ENCODE results near the gene TARBP2.

Gene TARBP2

GRCh38 chr12:53462935-53463334 lies 38.1 kb upstream of the TARBP2 start:
- H3K27ac ChIP-seq (ENCODE audit: low read depth, low read length, severe bottlenecking): no peak overlapping the region
- H3K9me3 ChIP-seq (ENCODE audit: control insufficient read depth, low read length): no peaks in the 10 kb centered on the region

GRCh38 chr12:53463802-53464560 lies 37.1 kb upstream of the TARBP2 start:
- Histone ChIP-seq H3K4me1 (ENCODE audit: control insufficient read depth, insufficient read depth, low read length, poor library complexity, severe bottlenecking) (peaks cover 13% of the 10 kb centered on the region), H3K36me3 (ENCODE audit: control insufficient read depth, insufficient read depth, low read length) (peaks cover 98% of the 10 kb centered on the region), H3K4me3 (ENCODE audit: extremely low read depth, insufficient read depth, low read length, poor library complexity, severe bottlenecking) (no peak overlapping the region), H3K9me3 (ENCODE audit: control insufficient read depth, low read length) (no peaks in the 10 kb centered on the region), H3K27ac (ENCODE audit: low read depth, low read length, severe bottlenecking) (peak overlapping the region; percentile 8)
- WGBS, 2 experiments (ENCODE audit: insufficient coverage in 2 of 2): 84 to 88% methylated on average over 3 to 4 of the region's 5 CpGs

More at GRCh38 chr12:53462935-53463334, 38.1 kb upstream of the TARBP2 start:
- Histone ChIP-seq H3K36me3 (ENCODE audit: control insufficient read depth, insufficient read depth, low read length) (peaks cover 98% of the 10 kb centered on the region), H3K4me1 (ENCODE audit: control insufficient read depth, insufficient read depth, low read length, poor library complexity, severe bottlenecking) (peaks cover 13% of the 10 kb centered on the region), H3K4me3 (ENCODE audit: extremely low read depth, insufficient read depth, low read length, poor library complexity, severe bottlenecking) (no peak overlapping the region)
- WGBS, 2 experiments (ENCODE audit: insufficient coverage in 2 of 2): 100% methylated on average over 2 of the region's 3 CpGs; no CpG with 5 or more reads in 1 of the 2 experiments

GRCh38 chr12:53464685-53465418 lies 36.2 kb upstream of the TARBP2 start:
- no peak overlapping the region for H3K4me3 ChIP-seq (ENCODE audit: extremely low read depth, insufficient read depth, low read length, poor library complexity, severe bottlenecking)
- peaks cover 13% of the 10 kb centered on the region for H3K4me1 ChIP-seq (ENCODE audit: control insufficient read depth, insufficient read depth, low read length, poor library complexity, severe bottlenecking)
- peaks cover 98% of the 10 kb centered on the region for H3K36me3 ChIP-seq (ENCODE audit: control insufficient read depth, insufficient read depth, low read length)
- no peaks in the 10 kb centered on the region for H3K9me3 ChIP-seq (ENCODE audit: control insufficient read depth, low read length)
- WGBS, 2 experiments (ENCODE audit: insufficient coverage in 2 of 2): 100% methylated on average over 11 of the region's 11 CpGs; no CpG with 5 or more reads in 1 of the 2 experiments
- no peak overlapping the region for H3K27ac ChIP-seq (ENCODE audit: low read depth, low read length, severe bottlenecking)

- WGBS, 2 experiments (ENCODE audit: insufficient coverage in 2 of 2): 100% methylated on average over 1 to 2 of the region's 2 CpGs
- peaks cover 13% of the 10 kb centered on the region for H3K4me1 ChIP-seq (ENCODE audit: control insufficient read depth, insufficient read depth, low read length, poor library complexity, severe bottlenecking)
- no peaks in the 10 kb centered on the region for H3K9me3 ChIP-seq (ENCODE audit: control insufficient read depth, low read length)
- no peak overlapping the region for H3K4me3 ChIP-seq (ENCODE audit: extremely low read depth, insufficient read depth, low read length, poor library complexity, severe bottlenecking)
- peaks cover 98% of the 10 kb centered on the region for H3K36me3 ChIP-seq (ENCODE audit: control insufficient read depth, insufficient read depth, low read length)
- no peak overlapping the region for H3K27ac ChIP-seq (ENCODE audit: low read depth, low read length, severe bottlenecking)
These were observed 35.4 kb upstream of the TARBP2 start for GRCh38 chr12:53465679-53466078.

DNA sequence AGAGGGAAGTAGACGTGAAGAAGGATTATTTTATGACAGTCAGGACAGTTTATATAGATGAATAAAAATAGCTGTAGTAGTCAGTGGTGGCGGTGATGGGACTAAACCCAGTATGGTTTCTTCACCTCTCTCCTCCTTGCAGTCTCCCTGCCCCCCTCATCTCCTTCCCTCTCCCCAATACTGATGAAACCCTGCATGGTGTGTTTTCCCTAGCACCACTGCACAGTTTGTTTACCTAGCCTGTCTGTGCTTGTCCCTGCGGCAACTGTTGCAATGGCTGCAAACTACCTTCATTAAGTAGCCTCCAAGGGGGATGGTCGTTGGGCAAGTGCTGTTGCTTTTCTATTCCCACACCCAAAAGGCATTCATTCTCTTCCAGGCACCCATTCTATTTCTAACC lies 34.4 kb upstream of the TARBP2 start:
- H3K9me3 ChIP-seq (ENCODE audit: control insufficient read depth, low read length): no peaks in the 10 kb centered on the region
- peaks cover 98% of the 10 kb centered on the region for H3K36me3 ChIP-seq (ENCODE audit: control insufficient read depth, insufficient read depth, low read length)
- 100% methylated on average over 2 of the region's 4 CpGs for WGBS, 2 experiments (ENCODE audit: insufficient coverage in 2 of 2)
- H3K27ac ChIP-seq (ENCODE audit: low read depth, low read length, severe bottlenecking): no peak overlapping the region
- no peak overlapping the region for H3K4me3 ChIP-seq (ENCODE audit: extremely low read depth, insufficient read depth, low read length, poor library complexity, severe bottlenecking)
- peaks cover 8% of the 10 kb centered on the region for H3K4me1 ChIP-seq (ENCODE audit: control insufficient read depth, insufficient read depth, low read length, poor library complexity, severe bottlenecking)

DNA sequence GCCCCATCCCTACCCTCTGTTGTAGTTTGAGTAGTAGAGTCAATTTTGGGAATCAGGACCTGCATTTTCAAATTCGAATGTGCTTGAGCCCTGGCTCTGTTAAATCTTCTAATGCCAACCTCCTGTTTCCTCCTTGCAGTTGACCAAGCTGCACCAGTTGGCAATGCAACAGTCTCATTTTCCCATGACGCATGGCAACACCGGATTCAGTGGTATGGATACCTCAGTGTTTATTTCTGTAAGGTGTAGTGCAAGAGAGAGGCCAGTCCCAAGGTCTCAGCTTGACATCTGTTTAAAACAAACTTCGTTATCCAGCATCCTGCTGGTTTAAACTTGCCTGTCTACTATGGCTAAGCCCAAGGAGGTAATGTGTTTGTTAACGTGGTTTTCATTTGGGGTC lies 34.0 kb upstream of the TARBP2 start:
- Histone ChIP-seq H3K4me3 (ENCODE audit: extremely low read depth, insufficient read depth, low read length, poor library complexity, severe bottlenecking) (no peak overlapping the region), H3K4me1 (ENCODE audit: control insufficient read depth, insufficient read depth, low read length, poor library complexity, severe bottlenecking) (peaks cover 8% of the 10 kb centered on the region), H3K36me3 (ENCODE audit: control insufficient read depth, insufficient read depth, low read length) (peaks cover 99% of the 10 kb centered on the region), H3K9me3 (ENCODE audit: control insufficient read depth, low read length) (no peaks in the 10 kb centered on the region), H3K27ac (ENCODE audit: low read depth, low read length, severe bottlenecking) (no peak overlapping the region)
- WGBS, 2 experiments (ENCODE audit: insufficient coverage in 2 of 2): 93 to 97% methylated on average over 5 of the region's 5 CpGs

DNA sequence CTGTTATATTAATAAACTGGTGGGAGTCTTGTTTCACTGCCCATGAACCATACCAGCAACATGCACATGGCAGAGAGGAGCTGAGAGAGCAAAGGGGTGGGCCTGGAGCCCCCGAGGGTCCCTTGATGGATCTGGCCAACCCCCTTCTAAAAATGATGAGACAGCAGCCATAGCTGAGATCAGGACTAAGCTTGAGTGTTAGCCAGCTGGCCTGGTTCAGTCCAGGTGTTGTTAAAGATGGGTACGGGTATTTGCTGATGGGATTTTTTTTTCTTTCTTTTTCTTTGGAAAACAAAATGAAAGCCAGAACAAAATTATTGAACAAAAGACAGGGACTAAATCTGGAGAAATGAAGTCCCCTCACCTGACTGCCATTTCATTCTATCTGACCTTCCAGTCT lies 33.2 kb upstream of the TARBP2 start:
- 100% methylated on average over 1 of the region's 2 CpGs; no CpG with 5 or more reads in 1 of the 2 experiments for WGBS, 2 experiments (ENCODE audit: insufficient coverage in 2 of 2)
- peaks cover 99% of the 10 kb centered on the region for H3K36me3 ChIP-seq (ENCODE audit: control insufficient read depth, insufficient read depth, low read length)

DNA sequence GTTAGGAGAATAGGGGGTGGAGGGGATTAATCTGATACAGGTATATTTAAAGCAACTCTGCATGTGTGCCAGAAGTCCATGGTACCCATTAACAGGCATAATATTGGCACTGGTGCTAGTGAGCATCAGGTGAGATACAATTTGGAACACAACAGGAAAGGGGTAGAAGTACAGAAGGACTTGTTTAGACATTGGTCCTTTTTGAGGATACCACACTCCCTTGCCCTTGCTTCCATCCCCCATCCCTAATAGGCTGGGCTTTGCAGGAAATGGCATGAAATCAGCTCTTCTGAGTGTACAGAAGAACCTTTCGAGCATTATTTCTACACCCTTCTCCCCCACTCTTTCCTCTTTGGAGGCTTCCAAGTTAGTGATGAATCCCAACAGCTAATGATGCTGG lies 32.8 kb upstream of the TARBP2 start:
- WGBS, 2 experiments (ENCODE audit: insufficient coverage in 2 of 2): 100% methylated on average over 1 of the region's 1 CpG; no CpG with 5 or more reads in 1 of the 2 experiments
- Histone ChIP-seq H3K36me3 (ENCODE audit: control insufficient read depth, insufficient read depth, low read length) (peaks cover 99% of the 10 kb centered on the region), H3K4me1 (ENCODE audit: control insufficient read depth, insufficient read depth, low read length, poor library complexity, severe bottlenecking) (peaks cover 8% of the 10 kb centered on the region), H3K4me3 (ENCODE audit: extremely low read depth, insufficient read depth, low read length, poor library complexity, severe bottlenecking) (no peak overlapping the region), H3K27ac (ENCODE audit: low read depth, low read length, severe bottlenecking) (no peak overlapping the region), H3K9me3 (ENCODE audit: control insufficient read depth, low read length) (no peaks in the 10 kb centered on the region)

More for the DNA sequence above, 33.2 kb upstream of the TARBP2 start:
- H3K27ac ChIP-seq (ENCODE audit: low read depth, low read length, severe bottlenecking): no peak overlapping the region
- peaks cover 8% of the 10 kb centered on the region for H3K4me1 ChIP-seq (ENCODE audit: control insufficient read depth, insufficient read depth, low read length, poor library complexity, severe bottlenecking)
- H3K9me3 ChIP-seq (ENCODE audit: control insufficient read depth, low read length): no peaks in the 10 kb centered on the region
- no peak overlapping the region for H3K4me3 ChIP-seq (ENCODE audit: extremely low read depth, insufficient read depth, low read length, poor library complexity, severe bottlenecking)

- Histone ChIP-seq H3K9me3 (ENCODE audit: control insufficient read depth, low read length) (no peaks in the 10 kb centered on the region), H3K4me3 (ENCODE audit: extremely low read depth, insufficient read depth, low read length, poor library complexity, severe bottlenecking) (no peak overlapping the region), H3K27ac (ENCODE audit: low read depth, low read length, severe bottlenecking) (no peak overlapping the region), H3K4me1 (ENCODE audit: control insufficient read depth, insufficient read depth, low read length, poor library complexity, severe bottlenecking) (peaks cover 5% of the 10 kb centered on the region), H3K36me3 (ENCODE audit: control insufficient read depth, insufficient read depth, low read length) (peaks cover 99% of the 10 kb centered on the region)
- no CpG with 5 or more reads among the region's 1 CpG for WGBS, 2 experiments (ENCODE audit: insufficient coverage in 2 of 2)
These were observed 29.0 kb upstream of the TARBP2 start for GRCh38 chr12:53472056-53472582.

DNA sequence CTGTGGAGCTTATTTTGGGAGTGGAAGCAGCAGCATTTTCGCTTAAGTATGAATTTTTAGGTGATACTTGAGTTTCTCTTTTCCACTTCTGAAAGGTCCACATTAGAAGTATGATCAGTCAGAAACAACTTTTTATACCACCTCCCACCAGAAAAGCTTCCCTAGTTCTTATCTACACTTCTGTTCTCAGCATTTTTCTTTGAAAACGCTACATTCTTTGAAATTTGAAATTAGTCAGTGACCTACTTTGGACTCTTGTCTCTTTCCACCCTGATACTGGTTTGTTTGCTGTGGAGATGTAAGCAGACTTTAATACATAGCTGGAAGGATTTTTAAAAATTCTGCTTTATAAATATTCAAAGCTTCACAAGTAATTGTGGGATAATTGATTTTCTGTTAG lies 27.0 kb upstream of the TARBP2 start:
- peaks cover 5% of the 10 kb centered on the region for H3K4me1 ChIP-seq (ENCODE audit: control insufficient read depth, insufficient read depth, low read length, poor library complexity, severe bottlenecking)
- no peak overlapping the region for H3K4me3 ChIP-seq (ENCODE audit: extremely low read depth, insufficient read depth, low read length, poor library complexity, severe bottlenecking)
- H3K27ac ChIP-seq (ENCODE audit: low read depth, low read length, severe bottlenecking): peak overlapping the region; percentile 3
- WGBS, 2 experiments (ENCODE audit: insufficient coverage in 2 of 2): no CpG with 5 or more reads among the region's 2 CpGs
- no peaks in the 10 kb centered on the region for H3K9me3 ChIP-seq (ENCODE audit: control insufficient read depth, low read length)
- peaks cover 99% of the 10 kb centered on the region for H3K36me3 ChIP-seq (ENCODE audit: control insufficient read depth, insufficient read depth, low read length)

All from mesodermal cell (in vitro differentiated cells).